ENCODE results near the gene LIPE.

The LIPE gene

DNA sequence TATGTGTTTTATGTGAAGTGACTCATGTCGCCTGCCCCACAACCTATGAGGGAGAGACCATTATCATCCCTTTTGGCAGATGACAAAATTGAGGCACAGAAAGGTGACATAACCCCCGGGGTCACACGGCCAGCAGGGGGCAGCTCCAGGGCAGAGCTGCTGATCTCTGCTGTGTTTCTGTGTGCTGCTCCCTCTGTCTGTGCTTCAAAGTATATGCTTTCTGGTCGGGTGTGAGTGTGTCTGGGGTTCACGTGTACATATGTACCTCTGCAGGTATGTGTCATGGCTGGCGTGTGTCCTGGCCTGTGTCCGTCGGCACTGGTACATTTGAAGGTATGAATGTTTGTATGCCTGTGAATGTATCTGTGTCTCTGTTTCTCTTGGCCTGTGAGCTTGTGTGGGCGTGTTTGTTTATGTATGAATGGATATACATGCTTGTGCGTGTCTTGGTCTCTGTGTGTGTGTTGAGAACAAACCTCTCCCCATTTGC lies 7.1 kb downstream of the LIPE start:
- FAIRE-seq (no peak), DNase-seq (ENCODE audit: low spot score) (peak; percentile 50)

DNA sequence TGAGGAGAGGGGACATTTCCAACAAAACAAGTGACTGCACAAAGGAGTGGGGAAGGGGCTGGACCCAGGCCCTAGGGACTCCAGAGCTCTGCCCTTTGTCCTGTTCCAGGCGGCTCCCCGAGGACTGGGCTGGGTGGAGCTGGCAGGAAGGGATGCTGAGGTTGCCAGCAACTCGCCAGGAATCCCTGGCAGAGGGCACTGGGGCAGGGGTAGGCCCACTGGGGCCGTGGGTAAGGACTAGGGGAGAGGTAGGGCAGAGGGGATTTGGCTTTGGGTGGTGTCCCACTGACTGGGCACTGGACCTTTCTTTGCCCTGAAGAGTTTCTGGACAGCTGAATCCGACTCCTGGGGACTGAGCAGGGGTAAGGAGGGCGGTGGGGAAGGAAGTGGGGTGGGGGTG lies 7.9 kb downstream of the LIPE start:
- FAIRE-seq (no peak), DNase-seq (ENCODE audit: low spot score) (no peak)

DNA sequence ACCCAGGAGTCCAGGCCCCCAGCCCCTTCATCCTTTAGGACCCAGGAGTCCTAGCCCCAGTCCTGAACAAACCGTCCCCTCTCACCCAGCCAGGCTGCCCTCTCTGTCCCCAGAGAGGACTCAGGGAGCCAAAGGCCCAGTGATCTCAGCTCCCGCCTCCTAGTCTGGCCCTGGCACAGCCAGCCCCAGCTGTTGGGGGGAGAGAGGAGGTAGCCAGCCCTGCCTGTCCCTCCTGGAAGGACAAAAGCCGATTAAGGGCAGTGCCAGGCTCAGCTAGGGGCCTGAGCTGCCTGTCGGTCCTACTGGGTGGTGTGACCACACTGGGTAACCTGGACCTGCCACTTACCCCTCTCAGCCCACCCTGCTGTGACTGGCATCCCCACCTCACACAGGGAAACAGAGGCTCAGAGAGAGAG lies 14.5 kb downstream of the LIPE start:
- DNase-seq (ENCODE audit: low spot score) (no peak), FAIRE-seq (no peak)

DNA sequence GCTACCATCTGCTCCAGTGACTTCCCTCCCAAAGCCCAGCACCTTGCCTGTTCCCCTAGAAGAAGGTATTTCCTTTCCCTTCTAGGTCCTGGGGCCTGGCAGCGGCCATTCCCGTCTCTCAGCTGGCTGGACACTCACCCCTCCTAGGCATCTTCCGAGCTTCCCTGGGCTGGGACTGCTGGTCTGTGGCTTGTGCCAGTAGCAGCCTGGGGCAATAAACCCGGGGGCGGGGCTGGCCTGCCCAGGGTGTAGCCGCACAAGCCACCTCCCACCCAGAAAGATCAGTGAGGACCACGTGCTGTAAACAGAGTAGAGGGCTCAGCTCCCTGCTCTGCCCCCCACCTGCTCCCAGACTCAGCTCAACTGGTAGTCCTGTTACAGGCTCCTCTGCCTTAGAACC lies 15.0 kb downstream of the LIPE start:
- DNase-seq (ENCODE audit: low spot score) (no peak), FAIRE-seq (no peak)

DNA sequence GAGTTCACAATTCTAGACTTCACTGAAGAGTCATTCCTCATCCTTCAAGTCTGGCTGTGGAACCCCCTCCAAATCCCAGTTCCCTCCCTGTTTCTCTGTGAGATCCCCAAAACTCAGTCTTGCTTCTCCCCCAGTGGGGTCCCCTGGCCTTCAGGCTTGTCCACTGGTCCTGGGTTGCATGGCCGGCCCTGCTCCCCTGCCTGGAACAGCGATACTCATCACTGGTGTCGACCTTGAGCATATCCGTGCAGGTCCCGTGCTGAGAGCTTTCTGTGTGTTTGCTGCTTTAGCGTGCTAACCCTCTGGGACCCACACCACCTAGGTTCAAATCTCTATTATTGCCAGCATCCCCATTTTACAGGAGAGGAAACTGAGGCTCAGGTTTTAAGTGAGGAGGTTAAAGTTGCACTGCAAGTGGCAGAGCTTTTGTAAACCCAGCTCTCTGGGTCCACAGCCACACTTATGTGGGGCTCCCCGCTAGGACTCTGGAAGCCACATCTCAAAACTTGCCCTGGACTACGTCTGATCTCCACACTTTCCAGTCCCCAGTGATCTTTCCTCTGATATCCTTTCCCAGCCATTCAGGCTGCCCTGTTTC lies 15.5 kb downstream of the LIPE start:
- no peak for DNase-seq (ENCODE audit: low spot score)
- no peak for FAIRE-seq

DNA sequence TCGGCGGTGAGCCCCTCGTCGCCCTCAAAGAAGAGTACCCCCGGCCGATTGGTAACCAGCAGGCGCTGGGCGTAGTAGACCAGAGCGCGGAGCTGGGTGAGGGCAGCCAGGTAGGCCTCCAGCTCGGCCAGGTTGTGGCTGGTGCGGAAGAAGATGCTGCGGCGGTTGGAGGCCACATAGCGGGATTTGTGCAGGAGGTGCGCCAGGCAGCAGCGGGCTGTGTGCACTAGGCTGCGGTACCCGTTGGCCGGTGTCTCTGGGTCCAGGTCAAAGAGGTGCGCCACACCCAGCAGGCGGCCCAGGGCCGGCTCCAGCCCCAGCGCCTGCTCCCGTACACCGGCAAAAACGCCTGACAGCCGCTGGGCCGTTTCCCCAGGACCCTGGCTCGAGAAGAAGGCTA lies 16.8 kb downstream of the LIPE start:
- DNase-seq (ENCODE audit: low spot score) (no peak), FAIRE-seq (no peak)

DNA sequence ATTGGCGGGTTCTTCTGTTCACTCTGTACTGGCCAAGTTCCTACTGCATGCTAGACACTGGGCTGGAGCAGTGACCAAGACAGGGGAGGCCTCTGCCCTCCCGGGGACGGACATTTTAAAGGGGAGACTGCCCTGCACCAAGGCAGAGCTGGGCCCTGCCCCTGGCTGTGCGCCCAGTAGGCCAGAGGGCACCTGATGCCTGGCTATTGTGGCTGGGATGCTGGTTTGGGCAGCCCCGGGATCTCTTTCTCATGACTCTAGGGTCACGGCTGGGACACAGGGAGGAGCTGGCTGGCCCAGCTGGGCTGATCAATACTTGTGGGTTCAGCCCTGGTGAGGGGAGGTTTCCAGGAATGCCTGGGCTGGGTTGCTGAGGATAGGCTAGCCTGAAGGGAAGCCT lies 17.7 kb downstream of the LIPE start:
- no peak for FAIRE-seq
- DNase-seq (ENCODE audit: low spot score), result no peak

DNA sequence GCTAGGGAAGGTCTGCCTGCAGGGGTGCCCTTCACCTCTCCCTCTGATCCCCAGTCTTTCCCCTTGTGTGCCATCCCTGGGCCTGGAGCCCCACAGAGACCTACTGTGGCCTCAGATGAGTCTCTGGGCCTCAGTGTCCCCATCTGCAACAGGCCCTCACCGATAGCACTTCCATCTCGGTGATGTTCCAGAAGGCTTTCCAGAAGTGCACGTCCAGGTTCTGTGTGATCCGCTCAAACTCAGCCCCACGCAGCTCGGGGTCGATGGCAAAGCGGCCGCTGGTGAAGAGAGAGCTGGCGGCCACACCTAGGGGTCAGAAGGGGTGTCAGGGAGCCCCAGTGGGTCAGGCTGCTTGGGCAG lies 19.4 kb downstream of the LIPE start:
- DNase-seq (ENCODE audit: low spot score) (no peak), FAIRE-seq (no peak)

DNA sequence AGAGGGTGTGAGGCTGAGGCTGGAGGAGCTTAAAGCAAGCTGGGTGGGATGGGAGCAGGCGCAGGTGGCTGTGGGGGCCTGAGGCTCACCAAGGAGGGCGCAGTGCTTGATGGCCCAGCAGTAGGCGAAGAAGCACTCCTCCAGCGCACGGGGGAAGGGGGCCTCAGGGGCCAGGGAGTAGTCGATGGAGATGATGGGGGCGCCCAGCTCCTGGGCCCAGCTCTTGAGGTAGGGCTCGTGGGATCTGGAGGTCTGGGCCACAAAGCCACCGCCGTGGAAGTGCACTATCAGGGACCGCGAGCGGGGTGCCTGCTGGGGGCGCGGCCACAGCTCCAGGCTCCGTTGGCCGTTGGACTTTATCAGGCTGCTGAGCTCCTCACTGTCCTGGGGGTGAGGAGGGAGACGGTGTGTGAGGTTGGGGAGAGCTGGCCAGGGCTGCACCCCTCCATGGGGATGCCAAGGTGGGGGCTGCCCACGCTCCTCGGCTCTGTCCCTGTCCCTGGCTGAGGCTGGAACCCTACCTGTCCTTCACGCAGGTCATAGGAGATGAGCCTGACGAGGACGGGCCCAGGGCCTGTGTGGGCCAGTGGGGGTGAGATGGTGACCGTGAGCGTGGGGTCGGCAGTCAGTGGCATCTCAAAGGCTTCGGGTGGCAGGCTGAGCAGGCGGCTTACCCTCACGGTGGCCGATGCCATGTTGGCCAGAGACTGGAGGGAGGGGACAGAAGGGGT lies 19.9 kb downstream of the LIPE start:
- DNase-seq (ENCODE audit: low spot score) (no peak), FAIRE-seq (no peak)

DNA sequence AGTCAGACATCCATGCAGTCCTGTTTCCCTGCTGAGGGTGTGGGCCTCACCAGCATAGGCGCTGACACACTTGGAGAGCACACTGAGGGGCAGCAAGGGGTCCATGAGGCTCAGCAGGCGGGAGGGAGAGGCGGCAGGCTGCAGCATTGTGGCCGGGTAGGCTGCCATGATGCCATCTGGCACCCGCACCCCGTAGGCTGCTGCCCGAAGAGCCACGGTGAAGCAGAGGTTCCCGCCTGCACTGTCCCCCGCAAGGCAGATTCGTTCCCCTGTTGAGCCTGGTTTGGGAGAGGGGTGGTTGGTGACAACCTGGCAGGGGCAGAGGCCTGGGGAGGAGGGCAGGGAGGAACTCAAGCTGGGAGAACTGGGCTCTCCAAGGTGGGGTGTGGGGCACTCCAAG lies 21.1 kb downstream of the LIPE start:
- no peak for DNase-seq (ENCODE audit: low spot score)
- no peak for FAIRE-seq

DNA sequence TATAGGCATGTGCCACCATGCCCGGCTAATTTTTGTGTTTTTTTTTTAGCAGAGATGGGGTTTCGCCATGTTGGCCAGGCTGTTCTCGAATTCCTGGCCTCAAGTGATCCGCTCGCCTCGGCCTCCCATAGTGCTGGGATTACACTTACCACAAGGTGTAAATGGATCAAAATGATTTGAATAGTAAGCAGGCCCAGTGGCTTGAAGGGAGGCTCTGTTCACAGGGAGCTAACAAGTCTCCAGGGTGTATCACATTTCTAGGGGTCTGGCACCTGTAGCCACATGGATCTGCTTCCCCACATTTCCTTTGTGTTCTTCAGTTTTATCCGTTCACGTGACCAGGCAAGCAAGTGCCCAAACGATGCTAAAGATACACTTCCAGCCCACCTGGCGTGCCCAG lies 23.6 kb downstream of the LIPE start:
- FAIRE-seq (no peak), DNase-seq (ENCODE audit: low spot score) (no peak)

DNA sequence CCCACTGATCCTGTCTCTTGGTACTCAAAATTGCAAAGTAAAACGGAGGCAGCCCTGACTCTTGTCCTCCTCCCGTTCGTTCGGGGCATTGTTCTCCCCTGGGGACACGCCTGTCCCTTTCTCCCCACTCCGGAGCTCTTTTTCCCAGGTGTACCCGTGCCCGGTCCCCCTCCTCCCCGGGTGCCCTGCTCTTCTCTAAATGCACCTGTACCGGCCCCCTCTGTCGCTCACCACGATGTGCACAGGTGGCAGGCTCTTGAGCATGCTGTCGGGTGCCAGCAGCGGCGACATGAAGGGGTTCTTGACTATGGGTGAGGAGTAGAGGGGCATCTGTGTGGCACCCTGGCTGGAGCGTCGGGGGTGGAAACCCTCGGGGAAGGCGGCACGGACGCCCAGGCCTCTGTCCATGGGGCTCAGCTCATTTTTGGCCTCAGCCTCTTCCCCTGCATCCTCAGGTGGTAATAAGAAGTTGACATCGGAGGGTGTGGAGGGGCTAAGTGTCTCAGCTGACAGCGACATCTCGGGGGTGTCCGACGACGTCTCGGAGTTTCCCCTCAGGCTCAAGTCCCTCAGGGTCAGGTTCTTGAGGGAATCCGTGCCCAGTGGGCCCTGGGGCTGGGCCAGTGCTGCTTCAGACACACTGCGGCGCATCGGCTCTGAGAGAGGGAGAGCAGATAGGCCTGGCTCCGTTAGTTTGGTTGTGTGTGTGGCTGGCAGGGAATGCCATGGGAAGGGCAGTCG lies 24.6 kb downstream of the LIPE start:
- DNase-seq (ENCODE audit: low spot score) (no peak), FAIRE-seq (no peak)

DNA sequence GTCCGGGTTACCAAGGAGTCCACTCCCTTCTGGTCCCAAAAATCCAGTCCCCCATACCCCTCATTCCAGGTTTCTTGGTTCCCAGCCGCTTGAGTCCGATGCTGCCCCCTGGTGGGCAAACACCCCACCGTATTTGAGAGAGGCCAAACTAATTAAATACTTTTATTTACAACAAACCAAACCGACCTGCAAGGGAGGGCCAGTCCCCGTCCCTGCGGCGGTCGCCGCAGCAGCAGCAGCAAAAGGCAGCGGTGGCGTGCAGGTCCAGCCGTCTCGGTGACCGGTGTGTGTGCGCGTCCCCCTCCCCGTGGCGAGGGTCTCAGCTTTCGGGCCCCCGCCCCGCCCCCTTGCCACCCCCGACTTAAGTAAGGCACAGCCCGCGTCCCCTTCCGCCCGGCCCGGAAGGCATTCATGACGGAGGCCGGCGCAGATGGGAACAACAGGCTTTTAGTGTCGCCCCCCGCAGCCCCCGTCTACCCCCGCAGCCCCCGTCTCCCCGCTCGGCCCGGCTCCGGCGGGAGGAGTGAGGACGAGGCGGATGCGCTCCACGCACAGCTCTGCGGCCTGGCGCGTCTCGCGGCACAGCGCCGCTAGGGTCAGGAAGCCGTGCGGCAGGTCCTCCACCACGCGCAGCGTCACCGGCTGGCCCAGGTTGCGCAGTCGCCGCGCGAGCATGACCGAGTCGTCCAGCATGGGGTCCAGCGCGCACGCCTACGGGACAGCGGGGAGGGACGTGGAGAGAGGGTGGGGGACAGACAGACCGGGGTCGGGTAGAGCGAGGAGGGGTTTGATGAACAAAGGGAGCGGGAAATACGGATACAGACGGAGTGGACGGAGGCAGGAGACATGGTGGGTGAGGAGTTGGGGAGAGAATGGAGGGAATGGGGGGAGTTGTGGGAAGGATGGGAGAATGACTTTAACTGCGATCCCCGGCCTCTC lies 25.6 kb downstream of the LIPE start:
- no peak for FAIRE-seq
- no peak for DNase-seq (ENCODE audit: low spot score)

DNA sequence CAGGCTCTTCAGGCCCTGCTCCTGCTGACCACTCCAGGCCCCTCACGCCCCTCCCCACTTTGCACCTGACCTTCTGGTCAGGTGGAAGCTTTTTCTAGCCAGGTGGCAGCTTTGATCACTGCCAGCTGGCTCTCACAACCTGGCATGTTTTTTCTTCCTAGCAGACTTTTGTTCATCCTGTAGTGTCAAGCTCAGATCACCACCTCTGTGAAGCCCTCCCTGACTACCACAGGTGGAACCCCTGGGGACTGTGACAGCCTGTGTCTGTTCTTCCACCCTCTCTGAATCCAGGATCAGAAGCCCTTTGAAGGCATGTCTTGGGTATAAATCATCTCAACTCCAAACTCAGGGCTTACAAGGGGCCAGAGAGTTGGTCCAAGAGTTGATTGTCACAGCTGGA lies 26.8 kb downstream of the LIPE start:
- DNase-seq (ENCODE audit: low spot score) (no peak), FAIRE-seq (no peak)

DNA sequence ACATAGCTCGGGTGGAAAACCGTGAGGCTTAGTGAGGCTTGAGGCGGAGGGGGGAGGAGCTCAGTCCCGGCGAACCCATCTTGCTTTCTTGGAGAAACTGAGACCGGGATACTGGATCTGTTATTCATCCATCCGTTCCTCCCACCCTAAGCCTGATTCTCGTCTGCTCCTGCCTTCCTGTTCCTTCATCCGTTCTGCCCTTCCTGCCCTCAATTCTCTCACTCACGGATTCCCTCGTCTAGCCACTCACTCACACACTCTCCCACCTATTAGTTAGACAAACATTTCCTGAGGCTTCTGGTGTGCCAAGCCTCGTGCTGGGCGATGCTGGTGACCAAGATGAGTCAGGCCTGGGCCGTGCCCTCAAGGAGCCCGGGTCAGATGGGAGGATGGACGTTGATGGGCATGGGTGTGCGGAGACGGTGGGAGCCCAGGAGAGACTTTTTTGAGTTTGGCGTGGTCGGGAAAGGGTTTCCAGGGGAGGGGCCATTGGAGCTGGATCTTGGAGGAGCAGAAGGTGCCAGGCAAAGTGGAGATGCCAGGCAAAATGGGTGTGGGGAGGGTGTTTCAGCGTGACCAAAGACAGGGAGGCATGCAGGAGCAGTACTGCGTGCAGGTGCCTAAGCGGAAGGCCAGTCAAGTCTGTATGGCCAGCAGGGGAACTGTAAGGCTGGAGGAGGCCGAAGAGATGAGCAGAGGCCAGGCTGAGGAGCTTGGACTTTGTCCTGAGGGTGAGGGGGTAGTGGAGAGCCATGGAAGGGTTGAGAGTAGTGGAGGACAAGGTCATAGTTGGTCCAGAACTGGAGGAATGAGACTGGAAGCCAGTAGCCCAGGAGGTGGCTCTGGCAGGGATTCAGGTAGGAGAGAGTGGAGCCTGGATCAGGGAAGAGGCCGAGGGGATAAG lies 29.7 kb downstream of the LIPE start:
- FAIRE-seq (no peak), DNase-seq (ENCODE audit: low spot score) (peak; percentile 62)

DNA sequence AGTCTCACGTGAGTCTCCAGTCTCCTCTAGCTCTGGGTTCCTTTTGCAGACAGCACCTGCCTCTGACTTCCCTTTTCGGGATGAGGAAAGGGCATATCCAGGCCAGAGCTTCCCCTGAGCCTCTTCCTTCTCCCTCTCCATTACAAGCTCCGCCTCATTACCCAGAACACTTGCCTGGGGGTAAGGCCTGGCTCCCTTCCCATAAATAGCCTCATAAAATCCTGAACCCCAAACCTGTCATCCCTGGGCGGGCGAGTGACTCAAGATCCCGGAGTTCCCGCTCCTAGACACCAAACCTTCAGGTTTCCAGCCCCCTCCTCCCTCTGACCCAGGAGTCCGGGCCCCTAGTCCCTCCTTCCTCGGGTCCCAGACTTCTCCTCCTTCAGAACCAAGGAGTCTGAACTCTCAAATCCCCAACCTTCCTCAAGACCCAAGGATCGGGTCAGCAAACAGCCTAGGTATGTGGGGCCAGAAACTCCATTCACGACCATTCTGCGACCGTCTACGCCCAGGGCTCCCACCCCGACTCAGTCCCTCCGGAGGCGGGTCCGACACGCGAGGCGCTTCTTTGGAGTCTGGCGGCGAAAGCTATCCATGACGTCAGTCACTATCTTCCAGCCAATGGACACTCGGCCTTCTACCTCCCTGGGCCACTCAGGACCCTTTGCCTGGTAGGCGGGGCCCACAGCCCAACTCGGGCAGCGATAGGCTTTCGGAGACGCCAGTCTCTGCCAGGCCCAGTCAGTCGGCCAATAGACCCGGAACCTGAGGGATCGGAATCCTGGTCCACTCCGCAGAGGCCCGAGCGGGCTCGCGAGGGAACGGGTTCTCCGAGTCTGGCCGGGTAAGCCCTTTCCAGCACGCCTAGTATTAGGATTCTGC lies 30.6 kb downstream of the LIPE start:
- FAIRE-seq (peak; percentile 88), DNase-seq (ENCODE audit: low spot score) (peak; percentile 95)

DNA sequence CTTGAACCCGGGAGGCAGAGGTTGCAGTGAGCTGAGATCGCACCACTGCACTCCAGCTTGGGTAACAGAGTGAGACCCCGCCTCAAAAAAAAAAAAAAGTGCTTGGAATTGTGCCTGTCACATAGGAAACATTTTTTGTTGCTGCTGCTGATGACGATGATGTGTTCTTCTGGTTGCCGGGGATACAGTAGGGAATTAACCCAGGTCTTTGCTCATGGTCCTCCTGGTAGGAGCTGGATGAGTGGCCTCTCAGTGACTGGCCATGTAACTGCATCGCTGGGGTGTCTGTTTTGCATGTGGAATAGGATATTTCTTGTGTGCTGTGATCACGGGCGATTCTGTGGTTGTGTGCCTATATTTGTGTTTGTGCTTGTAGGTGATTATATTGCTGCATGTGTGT lies 32.4 kb downstream of the LIPE start:
- FAIRE-seq, result no peak
- peak; percentile 9 for DNase-seq (ENCODE audit: low spot score)

DNA sequence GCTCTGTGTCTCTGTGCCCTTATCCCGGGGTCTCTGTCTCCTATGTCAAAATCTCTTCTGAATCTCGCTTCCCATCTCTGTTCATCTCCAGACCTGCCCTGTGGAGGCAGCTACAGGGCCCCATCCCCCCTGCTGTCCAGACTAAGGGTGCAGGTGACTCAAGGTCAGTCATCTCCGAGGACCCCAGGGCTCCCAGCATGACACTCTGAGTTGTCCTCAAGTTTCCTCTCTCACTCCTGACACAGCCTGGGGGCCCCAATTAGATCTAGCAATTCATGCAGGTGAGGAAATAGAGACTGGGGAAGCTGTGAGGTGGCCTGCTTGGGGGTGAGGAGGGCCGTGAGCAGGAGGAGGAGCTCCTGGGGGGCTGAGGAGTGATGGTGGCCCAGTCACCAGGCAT lies 35.0 kb downstream of the LIPE start:
- FAIRE-seq, result no peak

DNA sequence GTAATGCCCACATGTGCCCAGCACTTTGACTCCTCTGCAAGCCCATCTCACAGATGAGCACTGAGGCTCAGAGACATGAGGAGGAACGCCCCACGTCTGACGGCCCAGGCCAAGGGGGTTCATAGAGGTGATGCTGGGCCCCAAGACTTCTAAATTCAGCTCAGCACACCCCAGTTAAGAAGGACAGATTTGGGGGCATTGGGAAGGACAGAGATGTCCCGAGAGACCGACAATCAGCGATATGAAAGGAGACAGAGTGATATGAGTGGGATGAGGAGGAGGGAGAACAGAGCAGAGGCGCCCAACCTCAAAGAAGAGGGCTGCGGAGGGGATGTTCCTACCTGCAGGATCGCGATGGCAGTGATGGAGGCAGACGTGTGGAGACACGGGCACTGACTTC lies 37.3 kb downstream of the LIPE start, which contains the start of gene CNFN:
CNFN (minus strand) TSS at position 399 of the 400 bp plus-strand sequence. CDS start 1,260 bp downstream, outside the sequence.
- DNase-seq (ENCODE audit: low spot score), result no peak
- FAIRE-seq, result no peak

More for the DNA sequence above, 35.0 kb downstream of the LIPE start:
- no peak for DNase-seq (ENCODE audit: low spot score)
